Loucy (cell line): ENCODE data around the gene DHX29.

Experiments
- CTCF ChIP-seq: fragments of 200-600 bp; sonication (generic); conservative IDR thresholded peaks from 2 replicates; pipeline ENCODE4 v1.5.1; 2014; ENCODE audit warnings: mild to moderate bottlenecking, antibody characterized with exemption, low read length
- EZH2phosphoT487 ChIP-seq: fragments of 200-600 bp; IDR thresholded peaks from 2 replicates; pipeline ENCODE4 v1.6.1; 2018; ENCODE audit warnings: antibody characterized with exemption, mild to moderate bottlenecking, moderate library complexity, borderline replicate concordance

- no peak; the same call in 1 of the 2 replicates for TF ChIP-seq CTCF
- TF ChIP-seq EZH2phosphoT487, result no peak
Measured at GRCh38 chr5:55356896-55357295, 49.4 kb upstream of the DHX29 start.
